ENCODE measurements around the gene ZNF407. TPM values are rescaled to one million over a fixed set of nuclear protein-coding genes. Genes with fewer than 3 reads are reported as not detected.
A peak's percentile ranks its signal among the peaks of the same experiment; 100 is the strongest.

Gene ZNF407
- total and polyA plus RNA-seq, 4 donors: 2.8 to 34.9 (median 9.5) TPM

GRCh38 chr18:74868461-74868860, 270.8 kb downstream of the ZNF407 start:
- peaks cover 0 to 2% (median 0%) of the 10 kb centered on the region in 4 donors for H3K36me3 ChIP-seq (ENCODE audit: control insufficient read depth in 4 of 4, insufficient read depth in 4 of 4, low read length in 4 of 4)
- TF ChIP-seq CTCF (IDR thresholded peaks at IDR 0.05; ENCODE audit: control extremely low read depth, extremely low read depth): no peak
- H3K27me3 ChIP-seq (ENCODE audit: control insufficient read depth in 3 of 3, insufficient read depth in 3 of 3, low read length in 2 of 3): no peaks in the 10 kb centered on the region
- peak overlapping the region in 1 of 2 donors; percentile 29 for H3K27ac ChIP-seq (ENCODE audit: low read depth in 1 of 2, low read length in 1 of 2)
- H3K9ac ChIP-seq (ENCODE audit: insufficient read depth in 1 of 2, low read length in 2 of 2): no peak overlapping the region
- WGBS, 2 donors: 91 to 92% methylated on average over 4 of the region's 4 CpGs
- peaks cover 0 to 6% (median 2%) of the 10 kb centered on the region in 5 donors for H3K4me1 ChIP-seq (ENCODE audit: control insufficient read depth in 5 of 5, insufficient read depth in 5 of 5, low read length in 5 of 5)
- no peak for ATAC-seq (ENCODE audit: insufficient read depth, low FRiP score)
- peaks cover 0 to 2% (median 0%) of the 10 kb centered on the region in 4 donors for H3K9me3 ChIP-seq (ENCODE audit: control insufficient read depth in 4 of 4, insufficient read depth in 3 of 4, low read length in 3 of 4)
- no peak for DNase-seq
- no peak overlapping the region for H3K4me3 ChIP-seq

- H3K4me1 ChIP-seq (ENCODE audit: control insufficient read depth in 5 of 5, insufficient read depth in 5 of 5, low read length in 5 of 5): peaks cover 0 to 3% (median 2%) of the 10 kb centered on the region in 5 donors
- no peaks in the 10 kb centered on the region for H3K9me3 ChIP-seq (ENCODE audit: control insufficient read depth in 4 of 4, insufficient read depth in 3 of 4, low read length in 3 of 4)
- ATAC-seq (ENCODE audit: insufficient read depth, low FRiP score): no peak
- H3K27me3 ChIP-seq (ENCODE audit: control insufficient read depth in 3 of 3, insufficient read depth in 3 of 3, low read length in 2 of 3): no peaks in the 10 kb centered on the region
- no peak overlapping the region for H3K9ac ChIP-seq (ENCODE audit: insufficient read depth in 1 of 2, low read length in 2 of 2)
- no peak overlapping the region for H3K4me3 ChIP-seq
- H3K36me3 ChIP-seq (ENCODE audit: control insufficient read depth in 4 of 4, insufficient read depth in 4 of 4, low read length in 4 of 4): peaks cover 0 to 2% (median 0%) of the 10 kb centered on the region in 4 donors
- no peak for DNase-seq
- H3K27ac ChIP-seq (ENCODE audit: low read depth in 1 of 2, low read length in 1 of 2): no peak overlapping the region
- no peak for TF ChIP-seq CTCF (IDR thresholded peaks at IDR 0.05; ENCODE audit: control extremely low read depth, extremely low read depth)
- WGBS, 2 donors: 81 to 83% methylated on average over 5 of the region's 5 CpGs
Measured at GRCh38 chr18:74869904-74870863, 272.5 kb downstream of the ZNF407 start.

- no peaks in the 10 kb centered on the region for H3K27me3 ChIP-seq (ENCODE audit: control insufficient read depth in 3 of 3, insufficient read depth in 3 of 3, low read length in 2 of 3)
- H3K36me3 ChIP-seq (ENCODE audit: control insufficient read depth in 4 of 4, insufficient read depth in 4 of 4, low read length in 4 of 4): peaks cover 0 to 2% (median 0%) of the 10 kb centered on the region in 4 donors
- H3K4me1 ChIP-seq (ENCODE audit: control insufficient read depth in 5 of 5, insufficient read depth in 5 of 5, low read length in 5 of 5): peaks cover 0 to 3% (median 2%) of the 10 kb centered on the region in 5 donors
- no peak overlapping the region for H3K27ac ChIP-seq (ENCODE audit: low read depth in 1 of 2, low read length in 1 of 2)
- TF ChIP-seq CTCF (IDR thresholded peaks at IDR 0.05; ENCODE audit: control extremely low read depth, extremely low read depth): no peak
- ATAC-seq (ENCODE audit: insufficient read depth, low FRiP score) (no peak), DNase-seq (no peak)
- H3K9me3 ChIP-seq (ENCODE audit: control insufficient read depth in 4 of 4, insufficient read depth in 3 of 4, low read length in 3 of 4): no peaks in the 10 kb centered on the region
- no peak overlapping the region for H3K4me3 ChIP-seq
- H3K9ac ChIP-seq (ENCODE audit: insufficient read depth in 1 of 2, low read length in 2 of 2): no peak overlapping the region
- WGBS, 2 donors: 98 to 99% methylated on average over 5 of the region's 5 CpGs
Measured at GRCh38 chr18:74870950-74871349, 273.3 kb downstream of the ZNF407 start.
